SK-N-MC (cell line): ENCODE results near the gene ILF3.

Source experiments
- DNase-seq: peaks from one replicate; pipeline ENCODE4 v3.0.0-alpha.2; 2011; ENCODE audit warnings: low read depth, low spot score
- H3K27ac ChIP-seq: fragments of 200-600 bp; sonication (generic); 2 replicates; pipeline ENCODE4 v1.5.1; 2016; ENCODE audit warnings: mixed run types
- H3K36me3 ChIP-seq: fragments of 200-600 bp; sonication (generic); 2 replicates; pipeline ENCODE4 v1.6.1; 2017; ENCODE audit warnings: antibody characterized with exemption, low read length, mixed read lengths; ENCODE audit not compliant: insufficient read depth
- H3K4me3 ChIP-seq: fragments of 200-600 bp; sonication (generic); 2 replicates; pipeline ENCODE4 v1.5.1; 2016
- H3K9ac ChIP-seq: fragments of 200-600 bp; sonication (generic); 2 replicates; pipeline ENCODE4 v1.8.0; 2017; ENCODE audit warnings: mixed run types, mixed read lengths; ENCODE audit not compliant: insufficient read length
- H3K9me3 ChIP-seq: fragments of 200-600 bp; sonication (generic); 2 replicates; pipeline ENCODE4 v1.6.1; 2017; ENCODE audit warnings: low read depth, mild to moderate bottlenecking, antibody characterized with exemption, low read length, moderate library complexity, mixed read lengths
- EZH2 ChIP-seq: fragments of 200-600 bp; sonication (generic); IDR thresholded peaks from one replicate; pipeline ENCODE4 v1.6.1; 2017; ENCODE audit warnings: antibody characterized with exemption
- FOXP2 ChIP-seq: optimal IDR thresholded peaks from 2 replicates; pipeline ENCODE3; 2011; ENCODE audit warnings: mild to moderate bottlenecking, moderate library complexity; ENCODE audit not compliant: insufficient read depth; ENCODE audit errors: extremely low read length, control extremely low read depth
- POLR2AphosphoS5 ChIP-seq: IDR thresholded peaks from 2 replicates; pipeline ENCODE4 v1.6.1; 2012; ENCODE audit warnings: mild to moderate bottlenecking, low read depth, low read length, borderline replicate concordance

Gene ILF3

DNA sequence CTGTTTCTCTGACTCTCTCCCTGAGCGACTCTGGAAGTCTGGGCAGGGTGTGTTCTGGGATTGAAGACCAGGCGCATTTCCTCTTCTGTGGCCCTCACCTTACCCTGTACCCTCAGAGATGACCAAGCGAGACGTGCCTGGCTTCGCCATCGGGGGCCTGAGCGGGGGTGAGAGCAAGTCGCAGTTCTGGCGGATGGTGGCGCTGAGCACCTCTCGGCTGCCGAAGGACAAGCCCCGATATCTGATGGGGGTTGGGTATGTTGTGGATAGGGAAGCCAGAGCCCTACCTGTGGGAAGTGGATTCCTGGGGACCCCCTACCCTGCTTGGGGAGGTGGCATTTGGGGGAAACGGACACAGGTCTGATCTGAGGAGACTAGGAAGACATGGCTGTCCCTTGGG lies 57.9 kb downstream of the ILF3 start:
- Histone ChIP-seq H3K9ac (no peak overlapping the region), H3K9me3 (no peaks in the 10 kb centered on the region), H3K4me3 (no peak overlapping the region), H3K36me3 (peaks cover 14% of the 10 kb centered on the region; the same call in 1 of the 2 replicates), H3K27ac (no peak overlapping the region)
- DNase-seq = no peak
- TF ChIP-seq POLR2AphosphoS5 = no peak

DNA sequence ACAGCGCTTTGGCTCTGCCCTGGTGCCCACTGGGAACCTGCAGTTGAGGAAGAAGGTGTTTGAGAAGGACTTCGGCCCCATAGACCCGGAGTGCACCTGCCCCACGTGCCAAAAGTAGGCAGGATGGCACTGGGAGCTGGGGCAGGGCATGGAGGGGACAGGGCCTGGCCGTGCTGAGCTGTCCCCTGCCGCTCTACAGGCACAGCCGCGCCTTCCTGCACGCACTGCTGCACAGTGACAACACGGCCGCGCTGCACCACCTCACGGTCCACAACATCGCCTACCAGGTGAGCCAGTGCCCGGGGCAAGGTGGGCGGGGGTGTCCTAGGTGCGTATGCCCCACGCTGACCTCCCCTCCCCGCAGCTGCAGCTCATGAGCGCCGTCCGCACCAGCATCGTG lies 58.6 kb downstream of the ILF3 start:
- Histone ChIP-seq H3K27ac (no peak overlapping the region), H3K36me3 (peaks cover 9% of the 10 kb centered on the region; the same call in 1 of the 2 replicates), H3K9me3 (no peaks in the 10 kb centered on the region), H3K9ac (no peak overlapping the region), H3K4me3 (no peak overlapping the region)
- DNase-seq = no peak
- TF ChIP-seq FOXP2 (no peak), POLR2AphosphoS5 (no peak), EZH2 (no peak)

DNA sequence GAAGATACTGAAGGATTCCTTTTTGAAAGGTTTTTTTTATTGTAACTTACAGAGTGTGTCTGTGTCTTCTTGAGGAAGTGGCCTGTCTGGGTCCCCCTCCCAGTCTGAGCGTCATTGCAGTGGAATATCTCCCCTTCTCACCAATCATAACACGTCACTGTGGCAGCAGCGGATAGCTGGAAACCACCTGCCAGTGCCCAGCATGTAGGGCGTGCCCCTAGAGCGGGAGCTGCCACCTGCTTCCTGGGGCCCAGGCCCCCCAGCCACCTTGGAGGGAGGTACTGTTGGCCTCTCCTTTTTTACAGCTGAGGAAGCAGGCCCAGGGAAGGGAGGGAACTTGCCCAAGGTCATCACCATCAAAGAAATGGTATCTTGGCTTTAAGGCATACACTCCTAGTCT lies 59.2 kb downstream of the ILF3 start:
- Histone ChIP-seq H3K27ac (no peak overlapping the region), H3K36me3 (peaks cover 7% of the 10 kb centered on the region; the same call in 1 of the 2 replicates), H3K9ac (no peak overlapping the region), H3K4me3 (no peak overlapping the region), H3K9me3 (no peaks in the 10 kb centered on the region)
- no peak for DNase-seq
- TF ChIP-seq POLR2AphosphoS5 (no peak), EZH2 (no peak), FOXP2 (no peak)

DNA sequence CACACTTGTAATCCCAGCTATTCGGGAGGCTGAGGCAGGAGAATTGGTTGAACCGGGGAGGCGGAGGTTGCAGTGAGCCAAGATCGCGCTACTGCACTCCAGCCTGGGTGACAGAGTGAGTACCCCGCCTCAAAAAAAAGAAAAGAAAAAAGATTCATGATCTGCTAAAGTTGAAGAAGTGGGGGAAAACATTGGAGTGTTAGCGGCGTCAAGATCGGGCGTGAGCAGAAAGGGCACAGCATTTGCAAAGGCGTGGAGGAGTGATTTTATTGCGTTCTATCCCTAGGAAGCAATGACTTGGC lies 62.9 kb downstream of the ILF3 start:
- TF ChIP-seq POLR2AphosphoS5 = no peak
- no peak for TF ChIP-seq FOXP2
- TF ChIP-seq EZH2 = no peak
- H3K27ac ChIP-seq = no peak overlapping the region; the same call in 1 of the 2 replicates
- no peak for DNase-seq
- H3K4me3 ChIP-seq = 0 out of 2 replicates have a peak overlapping the region, but pooled peaks have one; percentile 6
- no peaks in the 10 kb centered on the region; the same call in 1 of the 2 replicates for H3K36me3 ChIP-seq
- no peaks in the 10 kb centered on the region for H3K9me3 ChIP-seq
- no peak overlapping the region for H3K9ac ChIP-seq

DNA sequence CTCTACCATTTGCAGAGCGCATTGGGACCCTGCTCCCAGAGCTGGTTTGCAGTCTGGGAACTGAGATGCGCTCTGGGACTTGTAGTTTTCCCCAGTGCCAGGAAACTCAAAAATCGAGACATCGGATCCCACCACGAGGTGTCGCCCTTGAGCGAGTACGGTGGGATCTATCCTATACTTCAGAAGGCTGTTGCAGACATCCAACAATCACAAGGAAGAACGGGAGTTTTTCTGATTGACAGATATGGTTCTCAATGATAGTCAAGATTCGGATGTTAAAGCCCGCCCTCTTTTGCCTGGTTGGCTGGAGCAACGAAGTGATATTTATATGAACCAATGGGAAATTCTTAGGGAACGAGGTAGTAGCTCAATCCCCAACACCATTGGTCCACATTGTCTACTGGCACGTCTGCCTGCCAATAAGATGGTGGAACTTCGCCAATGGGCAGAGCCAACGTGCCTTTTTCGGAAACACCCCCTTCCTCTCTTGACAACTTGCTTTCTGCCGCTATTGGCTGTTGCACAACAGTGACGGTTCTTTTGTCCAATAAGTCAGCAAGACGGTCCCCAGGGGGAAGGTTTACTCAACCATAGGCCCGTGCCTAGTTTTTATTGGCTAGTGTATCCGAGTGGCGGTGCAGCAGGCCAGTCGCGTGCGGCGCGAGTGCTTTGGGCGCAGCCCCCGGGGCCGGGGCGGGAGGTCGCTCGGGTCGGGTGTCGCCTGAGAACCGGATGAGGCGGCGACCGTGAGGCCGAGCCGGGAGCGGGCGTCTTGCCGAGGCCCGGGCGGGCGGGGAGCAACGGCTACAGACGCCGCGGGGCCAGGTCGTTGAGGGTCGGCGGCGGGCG lies 63.4 kb downstream of the ILF3 start, which contains the start of gene DNM2:
DNM2 (plus strand) TSS at position 724 of the 849 bp plus-strand sequence. CDS start 164 bp downstream, outside the sequence.
- TF ChIP-seq FOXP2 = no peak
- peak; percentile 41; the same call in 1 of the 2 replicates for TF ChIP-seq POLR2AphosphoS5
- no peak for TF ChIP-seq EZH2
- Histone ChIP-seq H3K36me3 (no peaks in the 10 kb centered on the region; the same call in 1 of the 2 replicates), H3K9ac (peak within 1 kb of the TSS; percentile 91), H3K4me3 (peak within 1 kb of the TSS; percentile 95), H3K9me3 (no peaks in the 10 kb centered on the region), H3K27ac (peak within 1 kb of the TSS; percentile 42; the same call in 1 of the 2 replicates)
- peak; percentile 100 for DNase-seq

DNA sequence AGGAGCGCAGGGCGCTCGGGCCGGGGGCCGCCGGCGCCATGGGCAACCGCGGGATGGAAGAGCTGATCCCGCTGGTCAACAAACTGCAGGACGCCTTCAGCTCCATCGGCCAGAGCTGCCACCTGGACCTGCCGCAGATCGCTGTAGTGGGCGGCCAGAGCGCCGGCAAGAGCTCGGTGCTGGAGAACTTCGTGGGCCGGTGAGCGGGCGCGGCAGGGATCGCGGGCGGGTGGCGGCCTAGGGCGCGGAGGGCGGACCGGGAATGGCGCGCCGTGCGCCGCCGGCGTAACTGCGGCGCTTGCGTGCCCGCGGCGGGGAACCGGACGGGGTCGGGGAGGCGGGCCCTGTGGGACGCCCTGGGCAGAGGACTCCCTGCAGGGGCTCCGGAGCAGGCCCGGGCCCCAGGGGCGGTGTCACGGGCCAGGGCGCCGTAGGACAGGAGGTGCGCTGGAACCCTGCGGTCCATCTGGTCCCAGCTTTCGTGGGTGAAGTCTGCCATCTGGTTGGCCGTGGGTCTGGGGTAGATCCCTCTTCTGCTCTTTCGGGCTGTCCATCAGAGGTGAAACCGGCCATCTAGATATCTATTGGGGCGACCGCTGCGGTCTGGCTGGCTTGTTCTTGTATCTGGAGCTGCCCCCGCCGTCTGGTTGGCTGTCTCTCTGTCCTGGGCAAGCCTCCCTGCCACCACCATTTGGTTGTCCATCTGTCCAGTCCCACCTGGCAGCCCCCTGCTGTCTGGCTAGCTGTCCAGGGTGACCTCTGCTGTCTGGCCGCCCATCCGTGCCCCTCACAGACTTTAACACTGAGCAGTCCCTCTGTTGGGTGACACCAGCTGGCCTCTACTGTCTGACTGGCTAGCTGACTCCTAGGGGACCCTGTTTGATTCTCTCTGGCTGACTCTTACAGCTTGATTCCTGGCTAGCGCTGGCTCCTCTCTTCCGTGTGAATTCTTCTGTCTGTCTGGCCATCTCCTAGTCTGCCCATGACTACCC lies 64.4 kb downstream of the ILF3 start:
- H3K4me3 ChIP-seq = peak overlapping the region; percentile 95
- H3K27ac ChIP-seq = peak overlapping the region; percentile 42; the same call in 1 of the 2 replicates
- no peaks in the 10 kb centered on the region; the same call in 1 of the 2 replicates for H3K36me3 ChIP-seq
- TF ChIP-seq EZH2 = no peak
- no peak; the same call in 1 of the 2 replicates for TF ChIP-seq POLR2AphosphoS5
- TF ChIP-seq FOXP2 = no peak
- peak overlapping the region; percentile 91 for H3K9ac ChIP-seq
- H3K9me3 ChIP-seq = no peaks in the 10 kb centered on the region
- DNase-seq = no peak

DNA sequence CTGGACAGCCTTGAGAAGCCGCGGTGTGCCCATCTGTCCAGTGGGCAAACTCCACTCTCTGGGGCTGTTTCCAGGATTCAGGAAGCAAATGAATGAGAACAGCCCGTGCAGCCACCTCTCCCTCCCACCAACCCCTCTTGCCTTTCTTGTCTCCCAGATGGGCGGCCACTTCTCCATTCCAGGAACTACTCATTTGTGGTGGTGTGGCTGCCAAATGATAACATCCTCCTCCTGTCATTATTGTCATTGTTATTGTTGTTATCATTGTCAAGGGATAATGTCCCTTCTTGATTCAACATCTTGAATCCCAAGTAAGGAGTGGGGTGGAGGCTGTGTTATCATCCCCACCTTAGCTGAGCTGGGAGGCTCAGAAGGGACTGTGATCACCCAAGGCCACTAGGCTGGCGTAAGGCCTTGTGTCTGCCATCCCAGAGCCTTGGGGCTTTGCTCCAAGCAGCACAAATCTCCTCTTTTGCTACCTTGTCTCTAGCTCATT lies 65.4 kb downstream of the ILF3 start:
- TF ChIP-seq POLR2AphosphoS5 = no peak
- no peak for TF ChIP-seq FOXP2
- no peak for TF ChIP-seq EZH2
- no peaks in the 10 kb centered on the region; the same call in 1 of the 2 replicates for H3K36me3 ChIP-seq
- H3K27ac ChIP-seq = no peak overlapping the region
- H3K9ac ChIP-seq = peak overlapping the region; percentile 91
- no peaks in the 10 kb centered on the region for H3K9me3 ChIP-seq
- H3K4me3 ChIP-seq = peak overlapping the region; percentile 95
- no peak for DNase-seq
